ENCODE measurements around the gene NUP210. TPM values are rescaled to one million over a fixed set of nuclear protein-coding genes. Genes with fewer than 3 reads are reported as not detected.

The NUP210 gene
- total and polyA plus RNA-seq, 2 donors (not counting 3 experiments of a cell fraction or from before 2014, with no cell fraction given): 0.14 to 0.84 TPM

- dilution Hi-C loops (cut with MboI; ENCODE audit: extremely low pct_ligation_motif_present, low sequenced_read_pairs): loop anchor here (25.0 kb wide), 1 partner anchor 372 kb away; no protein-coding TSS in a partner anchor
- TF ChIP-seq POLR2A (IDR thresholded peaks at IDR 0.05; ENCODE audit: low read depth, low read length) (no peak), POLR2AphosphoS5 (IDR thresholded peaks at IDR 0.05; ENCODE audit: insufficient read depth, low read depth, low read length) (no peak), MAX (IDR thresholded peaks at IDR 0.05; ENCODE audit: insufficient read depth, insufficient read length) (no peak), FOS (IDR thresholded peaks at IDR 0.05; ENCODE audit: borderline replicate concordance, insufficient read depth, low read length) (no peak), CTCF (IDR thresholded peaks at IDR 0.05; ENCODE audit: extremely low read depth in 1 of 2, insufficient read depth in 1 of 2, low read depth in 1 of 2, low read length in 2 of 2) (no peak), GATA2 (IDR thresholded peaks at IDR 0.05; ENCODE audit: insufficient read depth, insufficient read length, low read depth, low read length) (no peak), JUN (IDR thresholded peaks at IDR 0.05; ENCODE audit: borderline replicate concordance, insufficient read depth, insufficient read length, low read depth) (no peak), EZH2 (IDR thresholded peaks at IDR 0.05; ENCODE audit: borderline replicate concordance, low read depth, low read length, severe bottlenecking) (no peak), MYC (IDR thresholded peaks at IDR 0.05; ENCODE audit: low read depth, low read length) (no peak)
- FAIRE-seq (no peak), DNase-seq (ENCODE audit: low read depth, low spot score) (no peak)
- H4K20me1 ChIP-seq (replicated peaks; ENCODE audit: control insufficient read depth, extremely low read depth, insufficient read depth, low read length): no peaks in the 10 kb centered on the region
- H2AFZ ChIP-seq (ENCODE audit: low read depth, low read length): no peak overlapping the region
- no peaks in the 10 kb centered on the region for H3K4me1 ChIP-seq (ENCODE audit: control insufficient read depth, extremely low read depth, insufficient read depth, low read length)
- intact Hi-C loops (cut with micrococcal nuclease): loop anchor here (10.0 kb wide), 2 partner anchors 255 to 465 kb away; no protein-coding TSS in a partner anchor
- no peaks in the 10 kb centered on the region for H3K27me3 ChIP-seq (ENCODE audit: control insufficient read depth in 2 of 2, insufficient read depth in 2 of 2, low read length in 2 of 2)
- H3K36me3 ChIP-seq (ENCODE audit: control insufficient read depth in 2 of 2, extremely low read depth in 1 of 2, insufficient read depth in 2 of 2, low read length in 2 of 2): no peaks in the 10 kb centered on the region
- no peak overlapping the region for H3K27ac ChIP-seq (ENCODE audit: insufficient read depth, low read depth, low read length)
- ChIA-PET CTCF (interaction anchor here (4.8 kb wide), 1 partner anchor 368 kb away, joined by 75 read pairs; no protein-coding TSS in a partner anchor), POLR2A (no interaction called here)
- no peak overlapping the region for H3K4me2 ChIP-seq (ENCODE audit: insufficient read depth, low read length)
- no peak overlapping the region for H3K4me3 ChIP-seq (replicated peaks in 1 of 3; ENCODE audit: insufficient read depth in 1 of 3, low read depth in 1 of 3, low read length in 3 of 3)
- no peaks in the 10 kb centered on the region for H3K9me1 ChIP-seq (replicated peaks; ENCODE audit: control insufficient read depth, extremely low read depth, insufficient read depth, low read length)
- no peak overlapping the region for H3K9ac ChIP-seq (replicated peaks; ENCODE audit: extremely low read depth, insufficient read depth, low read length)
- no TSS peak for BruUV-seq (replicated peaks)
- no peaks in the 10 kb centered on the region for H3K9me3 ChIP-seq (replicated peaks; ENCODE audit: control insufficient read depth, insufficient read depth, low read length)
- H3K79me2 ChIP-seq (ENCODE audit: control insufficient read depth, insufficient read depth, low read length): no peaks in the 10 kb centered on the region
Observed at GRCh38 chr3:13459605-13460340, 39.7 kb upstream of the NUP210 start.

Data from endothelial cell of umbilical vein (primary cell).